ENCODE data around the gene TMED9.
"Not testable (repeated sequence)": the region's sequence is repeated elsewhere in the genome, so short reads cannot be mapped to it uniquely, and the experiment has no call there.

DNA sequence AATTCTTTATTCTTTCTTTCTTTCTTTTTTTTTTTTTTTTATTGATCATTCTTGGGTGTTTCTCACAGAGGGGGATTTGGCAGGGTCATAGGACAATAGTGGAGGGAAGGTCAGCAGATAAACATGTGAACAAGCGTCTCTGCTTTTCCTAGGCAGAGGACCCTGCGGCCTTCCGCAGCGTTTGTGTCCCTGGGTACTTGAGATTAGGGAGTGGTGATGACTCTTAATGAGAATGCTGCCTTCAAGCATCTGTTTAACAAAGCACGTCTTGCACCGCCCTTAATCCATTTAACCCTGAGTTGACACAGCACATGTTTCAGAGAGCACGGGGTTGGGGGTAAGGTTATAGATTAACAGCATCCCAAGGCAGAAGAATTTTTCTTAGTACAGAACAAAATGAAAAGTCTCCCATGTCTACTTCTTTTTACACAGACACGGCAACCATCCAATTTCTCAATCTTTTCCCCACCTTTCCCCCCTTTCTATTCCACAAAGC is 32.5 kb upstream of the TMED9 start:
- TF ChIP-seq, protein P1, sequence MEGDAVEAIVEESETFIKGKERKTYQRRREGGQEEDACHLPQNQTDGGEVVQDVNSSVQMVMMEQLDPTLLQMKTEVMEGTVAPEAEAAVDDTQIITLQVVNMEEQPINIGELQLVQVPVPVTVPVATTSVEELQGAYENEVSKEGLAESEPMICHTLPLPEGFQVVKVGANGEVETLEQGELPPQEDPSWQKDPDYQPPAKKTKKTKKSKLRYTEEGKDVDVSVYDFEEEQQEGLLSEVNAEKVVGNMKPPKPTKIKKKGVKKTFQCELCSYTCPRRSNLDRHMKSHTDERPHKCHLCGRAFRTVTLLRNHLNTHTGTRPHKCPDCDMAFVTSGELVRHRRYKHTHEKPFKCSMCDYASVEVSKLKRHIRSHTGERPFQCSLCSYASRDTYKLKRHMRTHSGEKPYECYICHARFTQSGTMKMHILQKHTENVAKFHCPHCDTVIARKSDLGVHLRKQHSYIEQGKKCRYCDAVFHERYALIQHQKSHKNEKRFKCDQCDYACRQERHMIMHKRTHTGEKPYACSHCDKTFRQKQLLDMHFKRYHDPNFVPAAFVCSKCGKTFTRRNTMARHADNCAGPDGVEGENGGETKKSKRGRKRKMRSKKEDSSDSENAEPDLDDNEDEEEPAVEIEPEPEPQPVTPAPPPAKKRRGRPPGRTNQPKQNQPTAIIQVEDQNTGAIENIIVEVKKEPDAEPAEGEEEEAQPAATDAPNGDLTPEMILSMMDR (IDR thresholded peaks at IDR 0.05), result not testable (repeated sequence)
- TF ChIP-seq EP300, POLR2A (IDR thresholded peaks at IDR 0.05): not testable (repeated sequence)

All from tibial nerve (tissue), 4 donors.